ENCODE data around the gene AOC1. TPM values are rescaled to one million over a fixed set of nuclear protein-coding genes. Genes with fewer than 3 reads are reported as not detected.
"Not testable (repeated sequence)": the region's sequence is repeated elsewhere in the genome, so short reads cannot be mapped to it uniquely, and the experiment has no call there.

The AOC1 gene
- total and polyA plus RNA-seq, 5 donors from 2014 or later: not detected

- Mint-ChIP-seq H3K27me3 (peaks cover 64% of the 10 kb centered on the region), H3K27ac (no peak overlapping the region), H3K9me3 (peaks cover 0 to 3% (median 0%) of the 10 kb centered on the region in 7 donors), H3K4me1 (peaks cover 0 to 6% (median 2%) of the 10 kb centered on the region in 4 donors), H3K36me3 (no peaks in the 10 kb centered on the region), H3K4me3 (no peak overlapping the region)
- Histone ChIP-seq H3K27me3 (ENCODE audit: control insufficient read depth, insufficient read depth, low read length) (peaks cover 17% of the 10 kb centered on the region), H3K9me3 (ENCODE audit: control insufficient read depth in 2 of 2, low read length in 2 of 2) (no peaks in the 10 kb centered on the region), H3K4me3 (ENCODE audit: low read depth, low read length) (no peak overlapping the region), H3K27ac (ENCODE audit: insufficient read depth, low read length, poor library complexity, severe bottlenecking) (no peak overlapping the region), H3K36me3 (ENCODE audit: control insufficient read depth, insufficient read depth, low read length) (no peaks in the 10 kb centered on the region), H3K4me1 (ENCODE audit: control insufficient read depth, insufficient read depth, low read length, poor library complexity, severe bottlenecking) (peaks cover 5% of the 10 kb centered on the region)
- no peak for ATAC-seq (ENCODE audit: low read depth in 2 of 2)
- DNase-seq: no peak
Measured at GRCh38 chr7:150902078-150903033, 50.0 kb downstream of the AOC1 start.

GRCh38 chr7:150903606-150904005 lies 51.3 kb downstream of the AOC1 start:
- Histone ChIP-seq H3K36me3 (ENCODE audit: control insufficient read depth, insufficient read depth, low read length) (no peaks in the 10 kb centered on the region), H3K27ac (ENCODE audit: insufficient read depth, low read length, poor library complexity, severe bottlenecking) (no peak overlapping the region), H3K27me3 (ENCODE audit: control insufficient read depth, insufficient read depth, low read length) (peaks cover 17% of the 10 kb centered on the region), H3K9me3 (ENCODE audit: control insufficient read depth in 2 of 2, low read length in 2 of 2) (no peaks in the 10 kb centered on the region), H3K4me1 (ENCODE audit: control insufficient read depth, insufficient read depth, low read length, poor library complexity, severe bottlenecking) (peaks cover 1% of the 10 kb centered on the region), H3K4me3 (ENCODE audit: low read depth, low read length) (no peak overlapping the region)
- Mint-ChIP-seq H3K27me3 (peaks cover 59% of the 10 kb centered on the region), H3K9me3 (peaks cover 0 to 3% (median 0%) of the 10 kb centered on the region in 7 donors), H3K36me3 (no peaks in the 10 kb centered on the region), H3K4me1 (peaks cover 0 to 2% (median under 1%) of the 10 kb centered on the region in 4 donors), H3K4me3 (no peak overlapping the region), H3K27ac (no peak overlapping the region)
- ATAC-seq (ENCODE audit: low read depth in 2 of 2): no peak
- peak in 1 of 3 donors; percentile 22 for DNase-seq

GRCh38 chr7:150904011-150904909 lies 51.9 kb downstream of the AOC1 start:
- Histone ChIP-seq H3K27ac (ENCODE audit: insufficient read depth, low read length, poor library complexity, severe bottlenecking) (no peak overlapping the region), H3K27me3 (ENCODE audit: control insufficient read depth, insufficient read depth, low read length) (peaks cover 15% of the 10 kb centered on the region), H3K4me1 (ENCODE audit: control insufficient read depth, insufficient read depth, low read length, poor library complexity, severe bottlenecking) (no peaks in the 10 kb centered on the region), H3K4me3 (ENCODE audit: low read depth, low read length) (no peak overlapping the region), H3K36me3 (ENCODE audit: control insufficient read depth, insufficient read depth, low read length) (no peaks in the 10 kb centered on the region), H3K9me3 (ENCODE audit: control insufficient read depth in 2 of 2, low read length in 2 of 2) (no peaks in the 10 kb centered on the region)
- H3K27ac Mint-ChIP-seq: no peak overlapping the region
- no peak for ATAC-seq (ENCODE audit: low read depth in 2 of 2)
- no peak overlapping the region for H3K4me3 Mint-ChIP-seq
- H3K4me1 Mint-ChIP-seq: peaks cover 0 to 4% (median 4%) of the 10 kb centered on the region in 4 donors
- peaks cover 57% of the 10 kb centered on the region for H3K27me3 Mint-ChIP-seq
- peaks cover 0 to 3% (median 0%) of the 10 kb centered on the region in 7 donors for H3K9me3 Mint-ChIP-seq
- DNase-seq: no peak
- no peaks in the 10 kb centered on the region for H3K36me3 Mint-ChIP-seq

GRCh38 chr7:150908173-150908572 lies 55.9 kb downstream of the AOC1 start:
- Histone ChIP-seq H3K27me3 (ENCODE audit: control insufficient read depth, insufficient read depth, low read length) (peaks cover 10% of the 10 kb centered on the region), H3K4me3 (ENCODE audit: low read depth, low read length) (no peak overlapping the region), H3K9me3 (ENCODE audit: control insufficient read depth in 2 of 2, low read length in 2 of 2) (no peaks in the 10 kb centered on the region), H3K4me1 (ENCODE audit: control insufficient read depth, insufficient read depth, low read length, poor library complexity, severe bottlenecking) (no peaks in the 10 kb centered on the region), H3K27ac (ENCODE audit: insufficient read depth, low read length, poor library complexity, severe bottlenecking) (no peak overlapping the region), H3K36me3 (ENCODE audit: control insufficient read depth, insufficient read depth, low read length) (no peaks in the 10 kb centered on the region)
- no peak for ATAC-seq (ENCODE audit: low read depth in 2 of 2)
- H3K27me3 Mint-ChIP-seq: peaks cover 30% of the 10 kb centered on the region
- H3K9me3 Mint-ChIP-seq: peaks cover 0 to 3% (median 0%) of the 10 kb centered on the region in 7 donors
- H3K36me3 Mint-ChIP-seq: no peaks in the 10 kb centered on the region
- H3K4me1 Mint-ChIP-seq: peaks cover 0 to 9% (median 7%) of the 10 kb centered on the region in 4 donors
- DNase-seq: no peak
- no peak overlapping the region for H3K27ac Mint-ChIP-seq
- no peak overlapping the region for H3K4me3 Mint-ChIP-seq

GRCh38 chr7:150909200-150909995 lies 57.1 kb downstream of the AOC1 start:
- Histone ChIP-seq H3K4me1 (ENCODE audit: control insufficient read depth, insufficient read depth, low read length, poor library complexity, severe bottlenecking) (no peaks in the 10 kb centered on the region), H3K4me3 (ENCODE audit: low read depth, low read length) (no peak overlapping the region), H3K27ac (ENCODE audit: insufficient read depth, low read length, poor library complexity, severe bottlenecking) (no peak overlapping the region), H3K27me3 (ENCODE audit: control insufficient read depth, insufficient read depth, low read length) (peaks cover 6% of the 10 kb centered on the region), H3K9me3 (ENCODE audit: control insufficient read depth in 2 of 2, low read length in 2 of 2) (no peaks in the 10 kb centered on the region), H3K36me3 (ENCODE audit: control insufficient read depth, insufficient read depth, low read length) (no peaks in the 10 kb centered on the region)
- ATAC-seq (ENCODE audit: low read depth in 2 of 2): peak; percentile 66 to 71
- Mint-ChIP-seq H3K9me3 (peaks cover 0 to 3% (median 0%) of the 10 kb centered on the region in 7 donors), H3K27me3 (peaks cover 23% of the 10 kb centered on the region), H3K4me3 (no peak overlapping the region), H3K4me1 (peaks cover 0 to 9% (median 7%) of the 10 kb centered on the region in 4 donors), H3K27ac (peak overlapping the region in 1 of 3 donors; percentile 16), H3K36me3 (no peaks in the 10 kb centered on the region)
- DNase-seq: peak in 2 of 3 donors; percentile 30 to 60

- not testable (repeated sequence) for H3K4me1 ChIP-seq (ENCODE audit: control insufficient read depth, insufficient read depth, low read length, poor library complexity, severe bottlenecking); H3K27ac ChIP-seq (ENCODE audit: insufficient read depth, low read length, poor library complexity, severe bottlenecking); DNase-seq; H3K27ac Mint-ChIP-seq; H3K4me1 Mint-ChIP-seq; H3K9me3 Mint-ChIP-seq; H3K27me3 ChIP-seq (ENCODE audit: control insufficient read depth, insufficient read depth, low read length); H3K36me3 ChIP-seq (ENCODE audit: control insufficient read depth, insufficient read depth, low read length); H3K36me3 Mint-ChIP-seq; ATAC-seq (ENCODE audit: low read depth in 2 of 2); H3K4me3 Mint-ChIP-seq; H3K9me3 ChIP-seq (ENCODE audit: control insufficient read depth in 2 of 2, low read length in 2 of 2); H3K4me3 ChIP-seq (ENCODE audit: low read depth, low read length)
- peaks cover 24% of the 10 kb centered on the region for H3K27me3 Mint-ChIP-seq
Measured at GRCh38 chr7:150910305-150910995, 58.1 kb downstream of the AOC1 start.
